ENCODE data around the gene CDH18. TPM values are rescaled to one million over a fixed set of nuclear protein-coding genes. Genes with fewer than 3 reads are reported as not detected.

The CDH18 gene
- total RNA-seq, 2 experiments from 2014 or later = not detected

- intact Hi-C loops (cut with micrococcal nuclease; ENCODE audit: unreplicated experiment) = no loop called here
- Histone ChIP-seq H3K36me3 (ENCODE audit: insufficient read depth, low read length) (no peaks in the 10 kb centered on the region), H3K79me2 (ENCODE audit: insufficient read depth, low read depth, low read length) (no peaks in the 10 kb centered on the region), H2AFZ (ENCODE audit: low read length) (no peak overlapping the region), H3K27ac (ENCODE audit: low read depth, low read length, poor library complexity, severe bottlenecking) (no peak overlapping the region), H3K9me2 (ENCODE audit: insufficient read depth, low read length) (no peaks in the 10 kb centered on the region), H3K4me3 (ENCODE audit: low read depth, low read length, poor library complexity, severe bottlenecking) (no peak overlapping the region), H4K20me1 (ENCODE audit: insufficient read depth, low read length) (no peaks in the 10 kb centered on the region), H3K4me1 (ENCODE audit: insufficient read depth, low read length, poor library complexity, severe bottlenecking) (no peaks in the 10 kb centered on the region), H3K9me3 (ENCODE audit: low read length) (no peaks in the 10 kb centered on the region), H3K4me2 (ENCODE audit: low read length) (no peak overlapping the region)
- no peak for DNase-seq (ENCODE audit: low spot score)
- TF ChIP-seq EZH2phosphoT487 (IDR thresholded peaks at IDR 0.05; ENCODE audit: borderline replicate concordance, low read depth, low read length) (no peak), CTCF (conservative IDR thresholded peaks at IDR 0.05; ENCODE audit: low read length) (no peak)
- BruUV-seq (replicated peaks) = no TSS peak
- CTCF ChIA-PET (ENCODE audit: unreplicated experiment) = no interaction called here
- POLR2A ChIA-PET = no interaction called here
Measured at GRCh38 chr5:19713740-19714139, 274.3 kb downstream of the CDH18 start.

- Histone ChIP-seq H3K9me2 (ENCODE audit: insufficient read depth, low read length) (no peaks in the 10 kb centered on the region), H3K4me3 (ENCODE audit: low read depth, low read length, poor library complexity, severe bottlenecking) (no peak overlapping the region), H3K4me2 (ENCODE audit: low read length) (no peak overlapping the region), H3K4me1 (ENCODE audit: insufficient read depth, low read length, poor library complexity, severe bottlenecking) (no peaks in the 10 kb centered on the region), H2AFZ (ENCODE audit: low read length) (no peak overlapping the region), H3K36me3 (ENCODE audit: insufficient read depth, low read length) (no peaks in the 10 kb centered on the region), H3K27ac (ENCODE audit: low read depth, low read length, poor library complexity, severe bottlenecking) (no peak overlapping the region), H4K20me1 (ENCODE audit: insufficient read depth, low read length) (no peaks in the 10 kb centered on the region), H3K9me3 (ENCODE audit: low read length) (no peaks in the 10 kb centered on the region), H3K79me2 (ENCODE audit: insufficient read depth, low read depth, low read length) (no peaks in the 10 kb centered on the region)
- TF ChIP-seq EZH2phosphoT487 (IDR thresholded peaks at IDR 0.05; ENCODE audit: borderline replicate concordance, low read depth, low read length) (no peak), CTCF (conservative IDR thresholded peaks at IDR 0.05; ENCODE audit: low read length) (no peak)
- BruUV-seq (replicated peaks) = no TSS peak
- ChIA-PET CTCF (ENCODE audit: unreplicated experiment) (no interaction called here), POLR2A (no interaction called here)
- intact Hi-C loops (cut with micrococcal nuclease; ENCODE audit: unreplicated experiment) = no loop called here
- no peak for DNase-seq (ENCODE audit: low spot score)
Measured at GRCh38 chr5:19709403-19709802, 278.6 kb downstream of the CDH18 start.

- Histone ChIP-seq H3K4me1 (ENCODE audit: insufficient read depth, low read length, poor library complexity, severe bottlenecking) (no peaks in the 10 kb centered on the region), H3K4me3 (ENCODE audit: low read depth, low read length, poor library complexity, severe bottlenecking) (no peak overlapping the region), H3K9me3 (ENCODE audit: low read length) (no peaks in the 10 kb centered on the region), H3K27ac (ENCODE audit: low read depth, low read length, poor library complexity, severe bottlenecking) (no peak overlapping the region), H3K4me2 (ENCODE audit: low read length) (no peak overlapping the region), H3K36me3 (ENCODE audit: insufficient read depth, low read length) (no peaks in the 10 kb centered on the region), H2AFZ (ENCODE audit: low read length) (no peak overlapping the region), H4K20me1 (ENCODE audit: insufficient read depth, low read length) (no peaks in the 10 kb centered on the region), H3K9me2 (ENCODE audit: insufficient read depth, low read length) (no peaks in the 10 kb centered on the region), H3K79me2 (ENCODE audit: insufficient read depth, low read depth, low read length) (no peaks in the 10 kb centered on the region)
- intact Hi-C loops (cut with micrococcal nuclease; ENCODE audit: unreplicated experiment) = no loop called here
- TF ChIP-seq CTCF (conservative IDR thresholded peaks at IDR 0.05; ENCODE audit: low read length) (no peak), EZH2phosphoT487 (IDR thresholded peaks at IDR 0.05; ENCODE audit: borderline replicate concordance, low read depth, low read length) (no peak)
- no TSS peak for BruUV-seq (replicated peaks)
- ChIA-PET CTCF (ENCODE audit: unreplicated experiment) (no interaction called here), POLR2A (interaction anchor here (0.6 to 0.9 kb wide), 2 partner anchors 45 to 946 kb away, joined by 3 to 7 read pairs; no protein-coding TSS in a partner anchor)
- no peak for DNase-seq (ENCODE audit: low spot score)
Measured at GRCh38 chr5:19706776-19707175, 281.2 kb downstream of the CDH18 start.
